ENCODE data around the gene AKR1C2.
"Not testable (repeated sequence)": the region's sequence is repeated elsewhere in the genome, so short reads cannot be mapped to it uniquely, and the experiment has no call there.

AKR1C2 gene

GRCh38 chr10:5038101-5038500 lies 34.4 kb upstream of the AKR1C2 start:
- Histone ChIP-seq H3K27me3 (ENCODE audit: control insufficient read depth, insufficient read depth, low read length) (no peaks in the 10 kb centered on the region), H3K4me3 (ENCODE audit: low read length) (no peak overlapping the region), H3K36me3 (ENCODE audit: control insufficient read depth, insufficient read depth, low read length) (no peaks in the 10 kb centered on the region), H3K4me1 (ENCODE audit: control insufficient read depth, insufficient read depth, low read length) (no peaks in the 10 kb centered on the region), H3K9ac (ENCODE audit: low read length) (no peak overlapping the region), H3K27ac (ENCODE audit: low read depth, low read length) (no peak overlapping the region)

GRCh38 chr10:5036511-5036910 lies 32.9 kb upstream of the AKR1C2 start:
- Histone ChIP-seq H3K4me1 (ENCODE audit: control insufficient read depth, insufficient read depth, low read length) (no peaks in the 10 kb centered on the region), H3K27ac (ENCODE audit: low read depth, low read length) (no peak overlapping the region), H3K4me3 (ENCODE audit: low read length) (no peak overlapping the region), H3K9ac (ENCODE audit: low read length) (no peak overlapping the region), H3K27me3 (ENCODE audit: control insufficient read depth, insufficient read depth, low read length) (no peaks in the 10 kb centered on the region), H3K36me3 (ENCODE audit: control insufficient read depth, insufficient read depth, low read length) (no peaks in the 10 kb centered on the region)

GRCh38 chr10:5035356-5035755 lies 31.7 kb upstream of the AKR1C2 start:
- Histone ChIP-seq H3K4me3 (ENCODE audit: low read length) (no peak overlapping the region), H3K27ac (ENCODE audit: low read depth, low read length) (no peak overlapping the region), H3K4me1 (ENCODE audit: control insufficient read depth, insufficient read depth, low read length) (no peaks in the 10 kb centered on the region), H3K27me3 (ENCODE audit: control insufficient read depth, insufficient read depth, low read length) (no peaks in the 10 kb centered on the region), H3K36me3 (ENCODE audit: control insufficient read depth, insufficient read depth, low read length) (no peaks in the 10 kb centered on the region), H3K9ac (ENCODE audit: low read length) (no peak overlapping the region)

- no peak overlapping the region for H3K27ac ChIP-seq (ENCODE audit: low read depth, low read length)
- H3K4me1 ChIP-seq (ENCODE audit: control insufficient read depth, insufficient read depth, low read length): no peaks in the 10 kb centered on the region
- H3K36me3 ChIP-seq (ENCODE audit: control insufficient read depth, insufficient read depth, low read length): no peaks in the 10 kb centered on the region
- no peak overlapping the region for H3K9ac ChIP-seq (ENCODE audit: low read length)
- no peaks in the 10 kb centered on the region for H3K27me3 ChIP-seq (ENCODE audit: control insufficient read depth, insufficient read depth, low read length)
- H3K4me3 ChIP-seq (ENCODE audit: low read length): no peak overlapping the region
Measured at GRCh38 chr10:5034588-5034987, 30.9 kb upstream of the AKR1C2 start.

GRCh38 chr10:5033061-5033778 lies 29.6 kb upstream of the AKR1C2 start:
- Histone ChIP-seq H3K27ac (ENCODE audit: low read depth, low read length) (no peak overlapping the region), H3K4me1 (ENCODE audit: control insufficient read depth, insufficient read depth, low read length) (no peaks in the 10 kb centered on the region), H3K27me3 (ENCODE audit: control insufficient read depth, insufficient read depth, low read length) (no peaks in the 10 kb centered on the region), H3K4me3 (ENCODE audit: low read length) (no peak overlapping the region), H3K9ac (ENCODE audit: low read length) (no peak overlapping the region), H3K36me3 (ENCODE audit: control insufficient read depth, insufficient read depth, low read length) (no peaks in the 10 kb centered on the region)

GRCh38 chr10:5032444-5032843 lies 28.8 kb upstream of the AKR1C2 start:
- not testable (repeated sequence) for H3K9ac ChIP-seq (ENCODE audit: low read length); H3K4me3 ChIP-seq (ENCODE audit: low read length); H3K36me3 ChIP-seq (ENCODE audit: control insufficient read depth, insufficient read depth, low read length); H3K27ac ChIP-seq (ENCODE audit: low read depth, low read length); H3K27me3 ChIP-seq (ENCODE audit: control insufficient read depth, insufficient read depth, low read length); H3K4me1 ChIP-seq (ENCODE audit: control insufficient read depth, insufficient read depth, low read length)

GRCh38 chr10:5031588-5031987 lies 27.9 kb upstream of the AKR1C2 start:
- not testable (repeated sequence) for H3K4me3 ChIP-seq (ENCODE audit: low read length); H3K4me1 ChIP-seq (ENCODE audit: control insufficient read depth, insufficient read depth, low read length); H3K36me3 ChIP-seq (ENCODE audit: control insufficient read depth, insufficient read depth, low read length); H3K27me3 ChIP-seq (ENCODE audit: control insufficient read depth, insufficient read depth, low read length); H3K27ac ChIP-seq (ENCODE audit: low read depth, low read length); H3K9ac ChIP-seq (ENCODE audit: low read length)

GRCh38 chr10:5030989-5031388 lies 27.3 kb upstream of the AKR1C2 start:
- Histone ChIP-seq H3K4me3 (ENCODE audit: low read length) (no peak overlapping the region), H3K36me3 (ENCODE audit: control insufficient read depth, insufficient read depth, low read length) (no peaks in the 10 kb centered on the region), H3K9ac (ENCODE audit: low read length) (no peak overlapping the region), H3K27me3 (ENCODE audit: control insufficient read depth, insufficient read depth, low read length) (no peaks in the 10 kb centered on the region), H3K4me1 (ENCODE audit: control insufficient read depth, insufficient read depth, low read length) (no peaks in the 10 kb centered on the region), H3K27ac (ENCODE audit: low read depth, low read length) (no peak overlapping the region)

- H3K9ac ChIP-seq (ENCODE audit: low read length); H3K27me3 ChIP-seq (ENCODE audit: control insufficient read depth, insufficient read depth, low read length); H3K36me3 ChIP-seq (ENCODE audit: control insufficient read depth, insufficient read depth, low read length); H3K27ac ChIP-seq (ENCODE audit: low read depth, low read length); H3K4me3 ChIP-seq (ENCODE audit: low read length); H3K4me1 ChIP-seq (ENCODE audit: control insufficient read depth, insufficient read depth, low read length): not testable (repeated sequence)
Measured at GRCh38 chr10:5025461-5025881, 21.8 kb upstream of the AKR1C2 start.

GRCh38 chr10:5023177-5023805 lies 19.6 kb upstream of the AKR1C2 start:
- H3K27me3 ChIP-seq (ENCODE audit: control insufficient read depth, insufficient read depth, low read length): no peaks in the 10 kb centered on the region
- H3K4me3 ChIP-seq (ENCODE audit: low read length): no peak overlapping the region
- no peak overlapping the region for H3K27ac ChIP-seq (ENCODE audit: low read depth, low read length)

GRCh38 chr10:5021624-5022290 lies 18.1 kb upstream of the AKR1C2 start:
- H3K27me3 ChIP-seq (ENCODE audit: control insufficient read depth, insufficient read depth, low read length); H3K4me3 ChIP-seq (ENCODE audit: low read length); H3K9ac ChIP-seq (ENCODE audit: low read length); H3K36me3 ChIP-seq (ENCODE audit: control insufficient read depth, insufficient read depth, low read length); H3K4me1 ChIP-seq (ENCODE audit: control insufficient read depth, insufficient read depth, low read length); H3K27ac ChIP-seq (ENCODE audit: low read depth, low read length): not testable (repeated sequence)

More at GRCh38 chr10:5023177-5023805, 19.6 kb upstream of the AKR1C2 start:
- no peaks in the 10 kb centered on the region for H3K36me3 ChIP-seq (ENCODE audit: control insufficient read depth, insufficient read depth, low read length)
- no peaks in the 10 kb centered on the region for H3K4me1 ChIP-seq (ENCODE audit: control insufficient read depth, insufficient read depth, low read length)
- H3K9ac ChIP-seq (ENCODE audit: low read length): no peak overlapping the region

GRCh38 chr10:5019770-5020612 lies 16.3 kb upstream of the AKR1C2 start:
- not testable (repeated sequence) for H3K4me3 ChIP-seq (ENCODE audit: low read length); H3K27me3 ChIP-seq (ENCODE audit: control insufficient read depth, insufficient read depth, low read length); H3K36me3 ChIP-seq (ENCODE audit: control insufficient read depth, insufficient read depth, low read length); H3K9ac ChIP-seq (ENCODE audit: low read length); H3K27ac ChIP-seq (ENCODE audit: low read depth, low read length); H3K4me1 ChIP-seq (ENCODE audit: control insufficient read depth, insufficient read depth, low read length)
